Activated naive CD8-positive, alpha-beta T cell treated with anti-CD3 and anti-CD28 coated beads, Interleukin-2, amount 50 U/mL, for 16 hours (primary cell): ENCODE data around the gene NKX2-8.

ENCODE experiments used
- DNase-seq: peaks from one replicate; pipeline ENCODE4 v3.0.0-alpha.2; 2020; ENCODE audit warnings: low read depth, low spot score

NKX2-8 gene

GRCh38 chr14:36582011-36582873, at the start of gene NKX2-8:
Gene NKX2-8, minus strand, starts transcription at chr14:36582614. Its CDS starts 225 bp downstream, at chr14:36582389.
- DNase-seq, result no peak

- no peak for DNase-seq
These were observed 45.6 kb upstream of the NKX2-8 start for GRCh38 chr14:36627981-36628380.

GRCh38 chr14:36626151-36626550, 43.7 kb upstream of the NKX2-8 start:
- no peak for DNase-seq

GRCh38 chr14:36625436-36625835, 43.0 kb upstream of the NKX2-8 start:
- no peak for DNase-seq

- DNase-seq, result no peak
These were observed 42.6 kb upstream of the NKX2-8 start for GRCh38 chr14:36625014-36625413.

GRCh38 chr14:36619853-36620252, 37.4 kb upstream of the NKX2-8 start:
- no peak for DNase-seq

- DNase-seq, result no peak
These were observed 36.7 kb upstream of the NKX2-8 start for GRCh38 chr14:36619131-36619530.

- no peak for DNase-seq
These were observed 36.2 kb upstream of the NKX2-8 start for GRCh38 chr14:36618641-36619040.

GRCh38 chr14:36617824-36618223, 35.4 kb upstream of the NKX2-8 start:
- DNase-seq, result no peak

GRCh38 chr14:36605506-36605857, 23.1 kb upstream of the NKX2-8 start:
- DNase-seq, result no peak

GRCh38 chr14:36604757-36605505, 22.5 kb upstream of the NKX2-8 start:
- no peak for DNase-seq

GRCh38 chr14:36600431-36600830, 18.0 kb upstream of the NKX2-8 start:
- DNase-seq, result no peak

GRCh38 chr14:36591482-36591881, 9.1 kb upstream of the NKX2-8 start:
- no peak for DNase-seq

- DNase-seq, result no peak
These were observed 6.4 kb upstream of the NKX2-8 start for GRCh38 chr14:36588788-36589187.

GRCh38 chr14:36588119-36588518, 5.7 kb upstream of the NKX2-8 start:
- no peak for DNase-seq

- no peak for DNase-seq
These were observed 2.7 kb upstream of the NKX2-8 start for GRCh38 chr14:36585100-36585499.

GRCh38 chr14:36583893-36584811, 1.7 kb upstream of the NKX2-8 start:
- no peak for DNase-seq

- DNase-seq, result no peak
These were observed 953 bp upstream of the NKX2-8 start for GRCh38 chr14:36583242-36583892.

GRCh38 chr14:36582874-36583241, 444 bp upstream of the NKX2-8 start:
- DNase-seq, result no peak

GRCh38 chr14:36580856-36581831, 1.3 kb downstream of the NKX2-8 start:
- DNase-seq, result no peak
